A673 (cell line): ENCODE measurements around the gene HACD2. TPM values are rescaled to one million over a fixed set of nuclear protein-coding genes. Genes with fewer than 3 reads are reported as not detected.

Source experiments
- BruUV-seq: library from RNA; stranded (reverse); fragments of 400-500 nt; replicated peaks from 2 replicates; lab custom pipeline; 2021; lab: Mats Ljungman, UMichigan
- CTCF ChIA-PET: fragments of 300-600 bp; sonication (Branson Sonifier 250); formaldehyde crosslinking; loops from one replicate; lab custom pipeline; 2022; ENCODE audit warnings: antibody characterized with exemption; lab: Charles Lee
- POLR2A ChIA-PET: fragments of 300-600 bp; sonication (Branson Sonifier 250); formaldehyde crosslinking; loops from one replicate; lab custom pipeline; 2022; ENCODE audit warnings: antibody characterized with exemption; ENCODE audit not compliant: low non-redundant PET; lab: Charles Lee
- DNase-seq: peaks from one replicate; pipeline ENCODE4 v3.0.0-alpha.2; 2015; ENCODE audit warnings: low spot score
- H3K27ac ChIP-seq: fragments of 200-600 bp; sonication (generic); 2 replicates; pipeline ENCODE4 v1.5.1; 2016; ENCODE audit warnings: mixed run types, low read depth, mild to moderate bottlenecking, mixed read lengths, antibody characterized with exemption, low read length; ENCODE audit not compliant: poor library complexity, severe bottlenecking
- H3K27me3 ChIP-seq: fragments of 200-600 bp; sonication (generic); replicated peaks from 2 replicates; pipeline ENCODE4 v1.6.1; 2017; ENCODE audit warnings: mixed run types, low read depth, mild to moderate bottlenecking, mixed read lengths, antibody characterized with exemption, low read length; ENCODE audit not compliant: insufficient read depth, poor library complexity
- H3K36me3 ChIP-seq: fragments of 200-600 bp; sonication (generic); 2 replicates; pipeline ENCODE4 v1.6.1; 2016; ENCODE audit warnings: mixed run types, mild to moderate bottlenecking, mixed read lengths, antibody characterized with exemption, low read length; ENCODE audit not compliant: insufficient read depth, poor library complexity, severe bottlenecking
- H3K4me1 ChIP-seq: fragments of 200-600 bp; sonication (generic); 2 replicates; pipeline ENCODE4 v1.6.1; 2017; ENCODE audit warnings: mixed run types, mild to moderate bottlenecking, mixed read lengths, antibody characterized with exemption, low read length; ENCODE audit not compliant: insufficient read depth, poor library complexity, severe bottlenecking
- H3K4me3 ChIP-seq: fragments of 200-600 bp; sonication (generic); 2 replicates; pipeline ENCODE4 v1.5.1; 2016; ENCODE audit warnings: low read depth, mixed run types, mild to moderate bottlenecking, mixed read lengths, low read length; ENCODE audit not compliant: poor library complexity, severe bottlenecking
- H3K9me3 ChIP-seq: fragments of 200-600 bp; sonication (generic); 2 replicates; pipeline ENCODE4 v1.6.1; 2016; ENCODE audit warnings: mixed run types, low read depth, mild to moderate bottlenecking, mixed read lengths, antibody characterized with exemption, low read length; ENCODE audit not compliant: poor library complexity, severe bottlenecking
- EZH2 ChIP-seq: fragments of 200-600 bp; sonication (generic); IDR thresholded peaks from 2 replicates; pipeline ENCODE4 v1.6.1; 2017; ENCODE audit warnings: borderline replicate concordance, low read depth, mild to moderate bottlenecking, mixed read lengths, antibody characterized with exemption, low read length; ENCODE audit not compliant: poor library complexity, severe bottlenecking
- intact Hi-C: fragments of 100-400 bp; cut with micrococcal nuclease; formaldehyde crosslinking; loops from one replicate; pipeline ENCODE4 v1.10.0; 2022; ENCODE audit not compliant: unreplicated experiment
- total RNA-seq: library from RNA; stranded (reverse); gene quantifications from 2 replicates; pipeline ENCODE4 v1.2.3, GENCODE V29; 2021
- TF ChIP-seq, protein P1 (sequence below): fragments of 300-800, 200-600 bp; sonication (generic); conservative IDR thresholded peaks from 2 replicates; pipeline ENCODE4 v1.5.1; 2017; ENCODE audit warnings: low read depth, mild to moderate bottlenecking, antibody characterized with exemption, low read length, moderate library complexity, mixed read lengths

HACD2 gene
- total RNA-seq, 1 experiment from 2014 or later: 49.3 TPM

DNA sequence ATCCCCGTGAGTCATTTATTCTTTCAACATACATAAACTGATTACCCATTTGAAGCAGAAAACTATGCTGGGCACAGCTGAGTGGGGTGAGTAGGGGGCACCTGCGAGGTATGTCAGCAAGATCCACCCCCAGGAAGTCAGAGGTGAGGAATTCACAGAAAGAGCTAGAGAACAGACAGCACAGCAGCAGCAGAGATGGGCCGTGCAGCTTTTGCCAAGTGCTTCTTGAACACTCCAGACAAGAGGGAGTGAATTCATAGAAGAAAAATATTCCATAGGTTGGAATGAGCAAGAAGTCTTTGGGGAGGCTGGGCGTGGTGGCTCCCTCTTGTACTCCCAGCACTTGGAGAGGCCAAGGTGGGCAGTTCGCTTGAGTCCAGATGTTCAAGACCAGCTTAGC lies 126.6 kb downstream of the HACD2 start:
- Histone ChIP-seq H3K27ac (no peak overlapping the region), H3K27me3 (peaks cover 34% of the 10 kb centered on the region), H3K9me3 (no peaks in the 10 kb centered on the region), H3K36me3 (no peaks in the 10 kb centered on the region), H3K4me1 (no peaks in the 10 kb centered on the region), H3K4me3 (no peak overlapping the region)
- CTCF ChIA-PET: no interaction called here
- TF ChIP-seq, protein P1, sequence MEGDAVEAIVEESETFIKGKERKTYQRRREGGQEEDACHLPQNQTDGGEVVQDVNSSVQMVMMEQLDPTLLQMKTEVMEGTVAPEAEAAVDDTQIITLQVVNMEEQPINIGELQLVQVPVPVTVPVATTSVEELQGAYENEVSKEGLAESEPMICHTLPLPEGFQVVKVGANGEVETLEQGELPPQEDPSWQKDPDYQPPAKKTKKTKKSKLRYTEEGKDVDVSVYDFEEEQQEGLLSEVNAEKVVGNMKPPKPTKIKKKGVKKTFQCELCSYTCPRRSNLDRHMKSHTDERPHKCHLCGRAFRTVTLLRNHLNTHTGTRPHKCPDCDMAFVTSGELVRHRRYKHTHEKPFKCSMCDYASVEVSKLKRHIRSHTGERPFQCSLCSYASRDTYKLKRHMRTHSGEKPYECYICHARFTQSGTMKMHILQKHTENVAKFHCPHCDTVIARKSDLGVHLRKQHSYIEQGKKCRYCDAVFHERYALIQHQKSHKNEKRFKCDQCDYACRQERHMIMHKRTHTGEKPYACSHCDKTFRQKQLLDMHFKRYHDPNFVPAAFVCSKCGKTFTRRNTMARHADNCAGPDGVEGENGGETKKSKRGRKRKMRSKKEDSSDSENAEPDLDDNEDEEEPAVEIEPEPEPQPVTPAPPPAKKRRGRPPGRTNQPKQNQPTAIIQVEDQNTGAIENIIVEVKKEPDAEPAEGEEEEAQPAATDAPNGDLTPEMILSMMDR: no peak
- no peak for TF ChIP-seq EZH2
- no TSS peak for BruUV-seq
- intact Hi-C loops: no loop called here
- POLR2A ChIA-PET: no interaction called here
- no peak for DNase-seq

DNA sequence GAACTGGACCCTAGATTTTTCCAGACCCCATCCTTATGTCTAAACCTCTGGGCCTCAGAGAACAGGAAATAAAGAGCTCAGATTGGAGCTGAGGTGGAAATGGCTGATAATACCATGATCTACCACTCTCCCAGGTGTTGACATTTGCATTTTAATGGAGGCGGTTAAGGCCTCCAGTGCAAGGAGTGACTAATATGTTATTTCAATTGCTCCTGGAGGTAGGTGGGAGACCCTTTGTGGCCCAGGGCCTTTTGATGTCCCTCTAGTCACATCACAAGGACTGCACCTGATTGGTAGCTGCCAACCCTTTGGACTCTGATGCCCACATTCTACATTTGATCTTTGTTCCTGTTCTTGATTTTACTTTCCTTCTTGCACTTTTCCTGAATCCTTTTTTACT lies 127.0 kb downstream of the HACD2 start:
- no peak for DNase-seq
- Histone ChIP-seq H3K4me1 (no peaks in the 10 kb centered on the region), H3K4me3 (no peak overlapping the region), H3K9me3 (no peaks in the 10 kb centered on the region), H3K27ac (no peak overlapping the region), H3K36me3 (no peaks in the 10 kb centered on the region), H3K27me3 (peaks cover 36% of the 10 kb centered on the region)
- BruUV-seq: no TSS peak
- intact Hi-C loops: no loop called here
- TF ChIP-seq, protein P1: no peak
- no peak for TF ChIP-seq EZH2
- ChIA-PET POLR2A (no interaction called here), CTCF (no interaction called here)

DNA sequence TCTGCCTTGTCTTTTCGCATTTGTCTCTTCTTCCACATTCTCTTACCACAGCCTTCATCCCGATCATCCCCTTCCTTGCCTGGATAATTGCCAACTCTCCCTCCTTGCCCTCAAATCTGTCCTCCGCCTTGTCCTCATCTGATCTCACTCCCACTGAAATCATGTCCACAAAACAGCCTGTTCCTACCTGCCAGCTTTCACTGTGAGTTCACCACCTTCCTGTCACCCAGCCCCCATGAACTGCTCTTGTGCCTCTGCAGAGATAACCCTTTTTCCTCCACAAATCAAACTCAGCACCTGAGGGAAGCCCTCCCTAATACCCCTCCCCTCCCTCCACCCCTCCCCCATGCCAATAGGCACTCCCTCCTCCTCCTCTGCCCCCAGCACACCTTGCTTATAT lies 131.2 kb downstream of the HACD2 start:
- Histone ChIP-seq H3K27ac (no peak overlapping the region), H3K36me3 (no peaks in the 10 kb centered on the region), H3K27me3 (peaks cover 49% of the 10 kb centered on the region), H3K9me3 (no peaks in the 10 kb centered on the region), H3K4me1 (no peaks in the 10 kb centered on the region), H3K4me3 (no peak overlapping the region)
- CTCF ChIA-PET: no interaction called here
- BruUV-seq: no TSS peak
- DNase-seq: no peak
- POLR2A ChIA-PET: no interaction called here
- intact Hi-C loops: no loop called here
- TF ChIP-seq EZH2: no peak
- TF ChIP-seq, protein P1: no peak
